Ramos (cell line): ENCODE measurements around the gene CCND2.

Experiments used
- in situ Hi-C: fragments of 300-500 bp; cut with MboI; formaldehyde crosslinking; loops from one replicate; pipeline ENCODE4 v1.14.3; 2022; ENCODE audit warnings: low sequenced_read_pairs; ENCODE audit not compliant: unreplicated experiment

Gene CCND2

GRCh38 chr12:4275870-4276301, 2.3 kb downstream of the CCND2 start:
- in situ Hi-C loops = loop anchor here (5.0 kb wide), 2 partner anchors 169 to 384 kb away; no protein-coding TSS in a partner anchor

GRCh38 chr12:4276524-4277204, 3.1 kb downstream of the CCND2 start:
- in situ Hi-C loops = loop anchor here (5.0 kb wide), 2 partner anchors 169 to 384 kb away; no protein-coding TSS in a partner anchor

GRCh38 chr12:4277205-4277543, 3.6 kb downstream of the CCND2 start:
- in situ Hi-C loops = loop anchor here (5.0 kb wide), 2 partner anchors 170 to 385 kb away; no protein-coding TSS in a partner anchor

GRCh38 chr12:4277857-4278256, 4.3 kb downstream of the CCND2 start:
- in situ Hi-C loops = loop anchor here (5.0 kb wide), 2 partner anchors 171 to 386 kb away; no protein-coding TSS in a partner anchor

- in situ Hi-C loops = loop anchor here (5.0 kb wide), 2 partner anchors 171 to 386 kb away; no protein-coding TSS in a partner anchor
Measured at GRCh38 chr12:4278329-4279197, 5.0 kb downstream of the CCND2 start.

GRCh38 chr12:4279198-4279690, 5.7 kb downstream of the CCND2 start:
- in situ Hi-C loops = loop anchor here (5.0 kb wide), 2 partner anchors 172 to 387 kb away; no protein-coding TSS in a partner anchor

- in situ Hi-C loops = no loop called here
Measured at GRCh38 chr12:4280351-4281163, 7.0 kb downstream of the CCND2 start.

- in situ Hi-C loops = no loop called here
Measured at GRCh38 chr12:4281173-4281654, 7.7 kb downstream of the CCND2 start.

GRCh38 chr12:4282103-4282891, 8.7 kb downstream of the CCND2 start:
- in situ Hi-C loops = no loop called here

- in situ Hi-C loops = no loop called here
Measured at GRCh38 chr12:4282892-4283511, 9.4 kb downstream of the CCND2 start.

- in situ Hi-C loops = no loop called here
Measured at GRCh38 chr12:4283512-4284255, 10.1 kb downstream of the CCND2 start.

- in situ Hi-C loops = no loop called here
Measured at GRCh38 chr12:4284306-4284705, 10.7 kb downstream of the CCND2 start.

GRCh38 chr12:4285070-4285469, 11.5 kb downstream of the CCND2 start:
- in situ Hi-C loops = no loop called here

GRCh38 chr12:4286228-4286627, 12.7 kb downstream of the CCND2 start:
- in situ Hi-C loops = no loop called here

GRCh38 chr12:4286771-4287317, 13.3 kb downstream of the CCND2 start:
- in situ Hi-C loops = no loop called here

GRCh38 chr12:4287325-4288211, 14.0 kb downstream of the CCND2 start:
- in situ Hi-C loops = no loop called here
